Esophagus squamous epithelium (tissue), 4 donors: ENCODE results near the gene LIMS3.
"Not testable (repeated sequence)": the region's sequence is repeated elsewhere in the genome, so short reads cannot be mapped to it uniquely, and the experiment has no call there.

Source experiments
- POLR2A ChIP-seq, 4 donors: fragments of 450-650 bp; IDR thresholded peaks; one replicate each; pipeline ENCODE4 v1.6.1; 2017; ENCODE audit warnings: antibody characterized with exemption in 4 of 4, mild to moderate bottlenecking in 4 of 4, moderate library complexity in 3 of 4
- TF ChIP-seq, protein P1 (sequence below), 6 experiments: fragments of 450-650 bp in 4 of 6; fragments of 200-600 bp in 2 of 6; sonication (generic) in 2 of 6; IDR thresholded peaks; one replicate each; pipeline ENCODE4 v1.5.1; 2016 to 2019; ENCODE audit warnings: antibody characterized with exemption in 6 of 6, mild to moderate bottlenecking in 4 of 6, moderate library complexity in 4 of 6

DNA sequence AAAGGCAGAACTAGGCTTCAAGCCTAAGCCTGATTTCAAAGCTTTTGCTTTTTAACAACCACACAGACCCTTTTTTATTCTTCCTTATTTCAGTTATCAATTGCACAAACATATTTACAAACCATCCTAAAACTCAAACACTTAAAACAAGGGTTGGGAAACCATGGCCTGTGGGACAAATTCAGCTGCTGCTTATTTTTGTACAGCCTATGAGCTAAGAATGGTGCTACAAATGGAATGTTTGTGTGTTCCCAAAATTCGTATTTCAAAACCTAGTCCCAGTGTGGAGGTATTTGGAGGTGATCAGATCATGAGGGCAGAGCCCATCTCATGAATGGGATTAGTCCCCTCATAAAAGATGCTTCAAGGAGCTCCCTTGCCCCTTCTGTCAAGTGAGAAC, 67.0 kb downstream of the LIMS3 start:
- TF ChIP-seq, protein P1, sequence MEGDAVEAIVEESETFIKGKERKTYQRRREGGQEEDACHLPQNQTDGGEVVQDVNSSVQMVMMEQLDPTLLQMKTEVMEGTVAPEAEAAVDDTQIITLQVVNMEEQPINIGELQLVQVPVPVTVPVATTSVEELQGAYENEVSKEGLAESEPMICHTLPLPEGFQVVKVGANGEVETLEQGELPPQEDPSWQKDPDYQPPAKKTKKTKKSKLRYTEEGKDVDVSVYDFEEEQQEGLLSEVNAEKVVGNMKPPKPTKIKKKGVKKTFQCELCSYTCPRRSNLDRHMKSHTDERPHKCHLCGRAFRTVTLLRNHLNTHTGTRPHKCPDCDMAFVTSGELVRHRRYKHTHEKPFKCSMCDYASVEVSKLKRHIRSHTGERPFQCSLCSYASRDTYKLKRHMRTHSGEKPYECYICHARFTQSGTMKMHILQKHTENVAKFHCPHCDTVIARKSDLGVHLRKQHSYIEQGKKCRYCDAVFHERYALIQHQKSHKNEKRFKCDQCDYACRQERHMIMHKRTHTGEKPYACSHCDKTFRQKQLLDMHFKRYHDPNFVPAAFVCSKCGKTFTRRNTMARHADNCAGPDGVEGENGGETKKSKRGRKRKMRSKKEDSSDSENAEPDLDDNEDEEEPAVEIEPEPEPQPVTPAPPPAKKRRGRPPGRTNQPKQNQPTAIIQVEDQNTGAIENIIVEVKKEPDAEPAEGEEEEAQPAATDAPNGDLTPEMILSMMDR (IDR thresholded peaks at IDR 0.05): not testable (repeated sequence)
- not testable (repeated sequence) for TF ChIP-seq POLR2A (IDR thresholded peaks at IDR 0.05)
